OCI-LY7 (cell line): ENCODE data around the gene MTSS2. TPM values are rescaled to one million over a fixed set of nuclear protein-coding genes. Genes with fewer than 3 reads are reported as not detected.

Experiments used
- BruUV-seq: library from RNA; stranded (reverse); fragments of 400-500 nt; replicated peaks from 2 replicates; lab custom pipeline; 2021; lab: Mats Ljungman, UMichigan
- CTCF ChIA-PET: fragments of 300-600 bp; sonication (Branson Sonifier 250); formaldehyde crosslinking; loops from one replicate; lab custom pipeline; 2022; ENCODE audit warnings: antibody characterized with exemption; ENCODE audit not compliant: unreplicated experiment; lab: Charles Lee
- POLR2A ChIA-PET: fragments of 300-600 bp; sonication (Branson Sonifier 250); formaldehyde crosslinking; loops from one replicate; lab custom pipeline; 2022; ENCODE audit warnings: antibody characterized with exemption; lab: Charles Lee
- DNase-seq: peaks from one replicate; pipeline ENCODE4 v3.0.0-alpha.2; 2015; ENCODE audit warnings: low spot score
- H2AFZ ChIP-seq: fragments of 200-600 bp; sonication (generic), shearing (Covaris generic); 2 replicates; pipeline ENCODE4 v1.6.1; 2014; ENCODE audit warnings: mild to moderate bottlenecking, antibody characterized with exemption, low read length, moderate library complexity
- H3K27ac ChIP-seq: fragments of 200-600 bp; sonication (generic); 2 replicates; pipeline ENCODE4 v1.5.1; 2014; ENCODE audit warnings: mixed run types, low read depth, mild to moderate bottlenecking, moderate library complexity, low read length, inconsistent platforms; ENCODE audit not compliant: poor library complexity, severe bottlenecking
- H3K36me3 ChIP-seq: fragments of 200-600 bp; sonication (generic); 2 replicates; pipeline ENCODE4 v1.6.1; 2014; ENCODE audit warnings: mild to moderate bottlenecking, antibody characterized with exemption, low read length, moderate library complexity, mixed read lengths; ENCODE audit not compliant: insufficient read depth
- H3K4me1 ChIP-seq: fragments of 200-600 bp; sonication (generic); 2 replicates; pipeline ENCODE4 v1.5.1; 2014; ENCODE audit warnings: mild to moderate bottlenecking, low read length; ENCODE audit not compliant: insufficient read depth, poor library complexity, severe bottlenecking
- H3K4me2 ChIP-seq: fragments of 200-600 bp; sonication (generic); 2 replicates; pipeline ENCODE4 v1.6.1; 2014; ENCODE audit warnings: mild to moderate bottlenecking, low read length
- H3K4me3 ChIP-seq: fragments of 200-600 bp; sonication (generic); 2 replicates; pipeline ENCODE4 v1.5.1; 2014; ENCODE audit warnings: mild to moderate bottlenecking, low read depth, low read length; ENCODE audit not compliant: poor library complexity, severe bottlenecking
- H3K79me2 ChIP-seq: fragments of 200-600 bp; sonication (generic); 2 replicates; pipeline ENCODE4 v1.6.1; 2016; ENCODE audit warnings: low read depth, mild to moderate bottlenecking, low read length, moderate library complexity, mixed read lengths; ENCODE audit not compliant: insufficient read depth
- H3K9me2 ChIP-seq: fragments of 200-600 bp; sonication (generic); 2 replicates; pipeline ENCODE4 v1.6.1; 2016; ENCODE audit warnings: mild to moderate bottlenecking, low read length, mixed read lengths; ENCODE audit not compliant: insufficient read depth
- H3K9me3 ChIP-seq: fragments of 200-600 bp; sonication (generic); 2 replicates; pipeline ENCODE4 v1.6.1; 2014; ENCODE audit warnings: mild to moderate bottlenecking, mixed run types, low read length, mixed read lengths
- H4K20me1 ChIP-seq: fragments of 200-600 bp; sonication (generic); 2 replicates; pipeline ENCODE4 v1.6.1; 2014; ENCODE audit warnings: mild to moderate bottlenecking, antibody characterized with exemption, low read length, moderate library complexity, mixed read lengths; ENCODE audit not compliant: insufficient read depth
- CTCF ChIP-seq: fragments of 200-600 bp; sonication (generic); conservative IDR thresholded peaks from 2 replicates; pipeline ENCODE4 v1.5.1; 2014; ENCODE audit warnings: mild to moderate bottlenecking, antibody characterized with exemption, low read length, moderate library complexity, mixed read lengths
- EZH2phosphoT487 ChIP-seq: fragments of 200-600 bp; sonication (generic); IDR thresholded peaks from 2 replicates; pipeline ENCODE4 v1.6.1; 2018; ENCODE audit warnings: low read depth, borderline replicate concordance, mild to moderate bottlenecking, mixed run types, antibody characterized with exemption, low read length, moderate library complexity, mixed read lengths
- intact Hi-C: fragments of 100-400 bp; cut with micrococcal nuclease; formaldehyde crosslinking; loops from one replicate; pipeline ENCODE4 v1.10.0; 2022; ENCODE audit not compliant: unreplicated experiment
- total RNA-seq, 2 experiments: library from RNA; depleted of rRNA in 1 of 2; stranded (reverse); fragments of >200 nt in 1 of 2; shearing (Covaris generic) in 1 of 2; gene quantifications; 2 replicates each; pipeline ENCODE4 v1.2.3, GENCODE V29; 2014 to 2022

Gene MTSS2
- total RNA-seq, 2 experiments from 2014 or later, result 0.17 to 0.19 TPM

- POLR2A ChIA-PET, result no interaction called here
- no peak overlapping the region for H3K4me3 ChIP-seq
- CTCF ChIA-PET, result no interaction called here
- H4K20me1 ChIP-seq, result no peaks in the 10 kb centered on the region
- TF ChIP-seq CTCF (no peak), EZH2phosphoT487 (no peak)
- no TSS peak for BruUV-seq
- H3K9me3 ChIP-seq, result no peaks in the 10 kb centered on the region
- no peaks in the 10 kb centered on the region for H3K4me1 ChIP-seq
- H3K4me2 ChIP-seq, result no peak overlapping the region
- no peak overlapping the region for H2AFZ ChIP-seq
- H3K79me2 ChIP-seq, result no peaks in the 10 kb centered on the region
- intact Hi-C loops, result no loop called here
- no peaks in the 10 kb centered on the region for H3K9me2 ChIP-seq
- H3K27ac ChIP-seq, result no peak overlapping the region
- H3K36me3 ChIP-seq, result no peaks in the 10 kb centered on the region
- no peak for DNase-seq
Measured at GRCh38 chr16:70713824-70714223, 28.0 kb upstream of the MTSS2 start.

GRCh38 chr16:70713342-70713741 is 27.5 kb upstream of the MTSS2 start:
- CTCF ChIA-PET, result no interaction called here
- H3K4me1 ChIP-seq, result no peaks in the 10 kb centered on the region
- DNase-seq, result no peak
- H3K27ac ChIP-seq, result no peak overlapping the region
- H3K36me3 ChIP-seq, result no peaks in the 10 kb centered on the region
- POLR2A ChIA-PET, result no interaction called here
- no peak overlapping the region for H3K4me3 ChIP-seq
- no TSS peak for BruUV-seq
- H3K4me2 ChIP-seq, result no peak overlapping the region
- H3K9me3 ChIP-seq, result no peaks in the 10 kb centered on the region
- no peaks in the 10 kb centered on the region for H4K20me1 ChIP-seq
- H3K9me2 ChIP-seq, result no peaks in the 10 kb centered on the region
- intact Hi-C loops, result no loop called here
- no peaks in the 10 kb centered on the region for H3K79me2 ChIP-seq
- H2AFZ ChIP-seq, result no peak overlapping the region
- TF ChIP-seq EZH2phosphoT487, result no peak
- TF ChIP-seq CTCF, result no peak

GRCh38 chr16:70712942-70713341 is 27.1 kb upstream of the MTSS2 start:
- H4K20me1 ChIP-seq, result no peaks in the 10 kb centered on the region
- no peak overlapping the region for H3K4me2 ChIP-seq
- no peaks in the 10 kb centered on the region for H3K79me2 ChIP-seq
- BruUV-seq, result no TSS peak
- ChIA-PET CTCF (no interaction called here), POLR2A (interaction anchor here (0.9 kb wide), 1 partner anchor 22 kb away, joined by 3 read pairs; no protein-coding TSS in a partner anchor)
- H2AFZ ChIP-seq, result no peak overlapping the region
- no peak overlapping the region for H3K4me3 ChIP-seq
- DNase-seq, result no peak
- H3K36me3 ChIP-seq, result no peaks in the 10 kb centered on the region
- TF ChIP-seq CTCF (no peak), EZH2phosphoT487 (no peak)
- no peaks in the 10 kb centered on the region for H3K9me2 ChIP-seq
- no peaks in the 10 kb centered on the region for H3K4me1 ChIP-seq
- H3K27ac ChIP-seq, result no peak overlapping the region
- no peaks in the 10 kb centered on the region for H3K9me3 ChIP-seq
- intact Hi-C loops, result no loop called here
